Panc1 (cell line): ENCODE measurements around the gene FRMD5. TPM values are rescaled to one million over a fixed set of nuclear protein-coding genes. Genes with fewer than 3 reads are reported as not detected.

Experiments used
- ATAC-seq: fragments of 200-7000 bp; cut with Tn5 transposase; 2 replicates; pipeline ENCODE4 v1.9.1; 2020; ENCODE audit warnings: mild to moderate bottlenecking, moderate library complexity
- BruUV-seq: library from RNA; stranded (reverse); fragments of 400-500 nt; replicated peaks from 2 replicates; lab custom pipeline; 2021; lab: Mats Ljungman, UMichigan
- CTCF ChIA-PET: fragments of 300-600 bp; sonication (Branson Sonifier 250); formaldehyde crosslinking; loops from one replicate; lab custom pipeline; 2022; ENCODE audit warnings: antibody characterized with exemption; lab: Charles Lee
- POLR2A ChIA-PET: fragments of 300-600 bp; sonication (Branson Sonifier 250); formaldehyde crosslinking; loops from one replicate; lab custom pipeline; 2022; ENCODE audit warnings: antibody characterized with exemption; lab: Charles Lee
- DNase-seq: peaks from one replicate; pipeline ENCODE4 v3.0.0-alpha.2; 2010; ENCODE audit warnings: low read depth, low spot score
- H3K27ac ChIP-seq: 2 replicates; pipeline ENCODE4 v1.5.1; 2011; ENCODE audit warnings: mild to moderate bottlenecking, low read length, inconsistent platforms
- H3K27me3 ChIP-seq: fragments of 200-500 bp; sonication (Bioruptor generic); 2 replicates; pipeline ENCODE4 v1.6.0; 2014; ENCODE audit warnings: low read length, inconsistent platforms; ENCODE audit not compliant: control insufficient read depth, insufficient read depth
- H3K36me3 ChIP-seq: fragments of 200-500 bp; sonication (Bioruptor generic); 2 replicates; pipeline ENCODE4 v1.5.1; 2014; ENCODE audit warnings: inconsistent platforms, mild to moderate bottlenecking, low read length, moderate library complexity; ENCODE audit not compliant: control insufficient read depth, insufficient read depth
- H3K4me1 ChIP-seq: 2 replicates; pipeline ENCODE4 v1.5.1; 2011; ENCODE audit warnings: inconsistent platforms, mild to moderate bottlenecking, low read length, moderate library complexity; ENCODE audit not compliant: control insufficient read depth, insufficient read depth
- H3K4me3 ChIP-seq, 2 experiments: 2 replicates each; pipeline ENCODE4 v1.5.1; 2011 to 2012; ENCODE audit warnings: low read depth in 2 of 2, low read length in 2 of 2, mild to moderate bottlenecking in 2 of 2, inconsistent platforms in 1 of 2, moderate library complexity in 1 of 2
- H3K9me3 ChIP-seq: fragments of 200-500 bp; sonication (Bioruptor generic); 2 replicates; pipeline ENCODE4 v1.5.1; 2014; ENCODE audit warnings: low read depth, mild to moderate bottlenecking, inconsistent platforms, low read length, moderate library complexity; ENCODE audit not compliant: control insufficient read depth, insufficient read depth
- CTCF ChIP-seq: fragments of 450-650 bp; IDR thresholded peaks from 2 replicates; pipeline ENCODE4 v1.5.1; 2017; ENCODE audit warnings: mild to moderate bottlenecking
- POLR2AphosphoS5 ChIP-seq: IDR thresholded peaks from 2 replicates; pipeline ENCODE4 v1.6.1; 2012; ENCODE audit warnings: mild to moderate bottlenecking, low read depth, low read length, moderate library complexity
- SIN3A ChIP-seq: IDR thresholded peaks from 2 replicates; pipeline ENCODE4 v1.6.1; 2012; ENCODE audit warnings: low read depth, mild to moderate bottlenecking, low read length, moderate library complexity, borderline replicate concordance; ENCODE audit not compliant: insufficient read depth
- TCF7L2 ChIP-seq: IDR thresholded peaks from 2 replicates; pipeline ENCODE4 v1.6.1; 2011; ENCODE audit warnings: mild to moderate bottlenecking, low read depth, low read length, inconsistent platforms
- in situ Hi-C: cut with HindIII; loops from 2 replicates; pipeline ENCODE4 v1.10.0; 2016; ENCODE audit warnings: low sequenced_read_pairs, low pct_unique_long_range_greater_than_20kb
- intact Hi-C: fragments of 100-400 bp; cut with micrococcal nuclease; formaldehyde crosslinking; loops from one replicate; pipeline ENCODE4 v1.10.0; 2022; ENCODE audit not compliant: unreplicated experiment
- total RNA-seq: library from RNA; stranded (reverse); gene quantifications from one replicate; pipeline ENCODE4 v1.2.1, GENCODE V29; 2021; ENCODE audit not compliant: unreplicated experiment
- TF ChIP-seq, protein P1 (sequence below), 2 experiments: IDR thresholded peaks; 2 replicates each; pipeline ENCODE4 v1.6.1; 2011 to 2012; ENCODE audit warnings: low read depth in 2 of 2, control low read depth in 1 of 2, low read length in 1 of 2, mild to moderate bottlenecking in 1 of 2, moderate library complexity in 1 of 2; ENCODE audit not compliant: insufficient read depth in 1 of 2

Gene FRMD5
- total RNA-seq, 1 experiment from 2014 or later = 18.3 TPM

DNA sequence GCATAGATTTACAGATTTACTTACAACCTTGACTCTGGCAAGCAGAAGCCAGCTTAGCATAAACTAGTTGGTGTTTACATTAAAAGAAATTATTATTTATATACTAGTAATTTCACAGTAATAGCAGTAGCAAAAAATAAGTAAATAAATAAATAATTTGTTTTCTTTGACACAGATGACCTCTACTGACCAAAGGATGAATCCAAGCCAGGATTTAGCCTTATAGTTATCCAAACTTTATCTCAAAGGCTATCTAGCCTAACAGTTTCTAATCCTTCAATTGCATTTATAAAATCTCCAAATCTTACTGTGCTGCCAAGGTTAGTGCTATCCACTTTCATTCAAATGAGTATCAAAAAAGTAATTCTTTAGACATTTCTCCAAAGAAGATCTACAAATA lies 64.3 kb downstream of the FRMD5 start:
- ATAC-seq (no peak), DNase-seq (no peak)
- intact Hi-C loops (no loop called here), in situ Hi-C loops (no loop called here)
- Histone ChIP-seq H3K4me3 (no peak overlapping the region), H3K4me1 (no peaks in the 10 kb centered on the region), H3K36me3 (no peaks in the 10 kb centered on the region), H3K27me3 (no peaks in the 10 kb centered on the region), H3K27ac (no peak overlapping the region), H3K9me3 (no peaks in the 10 kb centered on the region)
- CTCF ChIA-PET = no interaction called here
- TF ChIP-seq TCF7L2 (no peak), SIN3A (no peak), POLR2AphosphoS5 (no peak), CTCF (no peak; the same call in 1 of the 2 replicates)
- TF ChIP-seq, protein P1, sequence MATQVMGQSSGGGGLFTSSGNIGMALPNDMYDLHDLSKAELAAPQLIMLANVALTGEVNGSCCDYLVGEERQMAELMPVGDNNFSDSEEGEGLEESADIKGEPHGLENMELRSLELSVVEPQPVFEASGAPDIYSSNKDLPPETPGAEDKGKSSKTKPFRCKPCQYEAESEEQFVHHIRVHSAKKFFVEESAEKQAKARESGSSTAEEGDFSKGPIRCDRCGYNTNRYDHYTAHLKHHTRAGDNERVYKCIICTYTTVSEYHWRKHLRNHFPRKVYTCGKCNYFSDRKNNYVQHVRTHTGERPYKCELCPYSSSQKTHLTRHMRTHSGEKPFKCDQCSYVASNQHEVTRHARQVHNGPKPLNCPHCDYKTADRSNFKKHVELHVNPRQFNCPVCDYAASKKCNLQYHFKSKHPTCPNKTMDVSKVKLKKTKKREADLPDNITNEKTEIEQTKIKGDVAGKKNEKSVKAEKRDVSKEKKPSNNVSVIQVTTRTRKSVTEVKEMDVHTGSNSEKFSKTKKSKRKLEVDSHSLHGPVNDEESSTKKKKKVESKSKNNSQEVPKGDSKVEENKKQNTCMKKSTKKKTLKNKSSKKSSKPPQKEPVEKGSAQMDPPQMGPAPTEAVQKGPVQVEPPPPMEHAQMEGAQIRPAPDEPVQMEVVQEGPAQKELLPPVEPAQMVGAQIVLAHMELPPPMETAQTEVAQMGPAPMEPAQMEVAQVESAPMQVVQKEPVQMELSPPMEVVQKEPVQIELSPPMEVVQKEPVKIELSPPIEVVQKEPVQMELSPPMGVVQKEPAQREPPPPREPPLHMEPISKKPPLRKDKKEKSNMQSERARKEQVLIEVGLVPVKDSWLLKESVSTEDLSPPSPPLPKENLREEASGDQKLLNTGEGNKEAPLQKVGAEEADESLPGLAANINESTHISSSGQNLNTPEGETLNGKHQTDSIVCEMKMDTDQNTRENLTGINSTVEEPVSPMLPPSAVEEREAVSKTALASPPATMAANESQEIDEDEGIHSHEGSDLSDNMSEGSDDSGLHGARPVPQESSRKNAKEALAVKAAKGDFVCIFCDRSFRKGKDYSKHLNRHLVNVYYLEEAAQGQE (IDR thresholded peaks at IDR 0.05; ENCODE audit: insufficient read depth in 1 of 2, low read depth in 2 of 2, low read length in 1 of 2) = no peak
- BruUV-seq = no TSS peak
- POLR2A ChIA-PET = no interaction called here

GRCh38 chr15:44129911-44130310 lies 65.2 kb downstream of the FRMD5 start:
- ATAC-seq (no peak), DNase-seq (no peak)
- no peaks in the 10 kb centered on the region for H3K4me1 ChIP-seq
- intact Hi-C loops = no loop called here
- ChIA-PET CTCF (no interaction called here), POLR2A (no interaction called here)
- H3K36me3 ChIP-seq = no peaks in the 10 kb centered on the region
- BruUV-seq = no TSS peak
- H3K27me3 ChIP-seq = no peaks in the 10 kb centered on the region
- H3K4me3 ChIP-seq = no peak overlapping the region
- H3K27ac ChIP-seq = no peak overlapping the region
- no peak for TF ChIP-seq POLR2AphosphoS5
- TF ChIP-seq TCF7L2 = no peak
- in situ Hi-C loops = no loop called here
- H3K9me3 ChIP-seq = no peaks in the 10 kb centered on the region

GRCh38 chr15:44128443-44128842 lies 66.6 kb downstream of the FRMD5 start:
- BruUV-seq = no TSS peak
- no peaks in the 10 kb centered on the region for H3K27me3 ChIP-seq
- H3K27ac ChIP-seq = no peak overlapping the region
- no peaks in the 10 kb centered on the region for H3K36me3 ChIP-seq
- TF ChIP-seq, protein P1 (IDR thresholded peaks at IDR 0.05; ENCODE audit: insufficient read depth in 1 of 2, low read depth in 2 of 2, low read length in 1 of 2) = no peak
- TF ChIP-seq SIN3A = no peak
- no peak for TF ChIP-seq POLR2AphosphoS5
- no peak for TF ChIP-seq TCF7L2
- no peak for TF ChIP-seq CTCF
- H3K4me1 ChIP-seq = no peaks in the 10 kb centered on the region
- H3K9me3 ChIP-seq = no peaks in the 10 kb centered on the region
- ATAC-seq (no peak), DNase-seq (no peak)
- ChIA-PET POLR2A (interaction anchor here (0.5 to 0.9 kb wide), 3 partner anchors 10 to 18 kb away, joined by 4 to 8 read pairs (median 5); no protein-coding TSS in a partner anchor), CTCF (no interaction called here)
- in situ Hi-C loops = no loop called here
- H3K4me3 ChIP-seq = no peak overlapping the region
- intact Hi-C loops = no loop called here
